HL-60 (cell line): Measurements from ENCODE around the gene GPATCH11.

Experiments used
- CTCF ChIP-seq: IDR thresholded peaks from one replicate; pipeline ENCODE4 v1.5.1; 2011; ENCODE audit warnings: low read length, control low read depth, inconsistent platforms; ENCODE audit not compliant: insufficient read depth
- GABPA ChIP-seq: IDR thresholded peaks from 2 replicates; pipeline ENCODE4 v1.6.1; 2012; ENCODE audit warnings: low read depth
- POLR2AphosphoS5 ChIP-seq: IDR thresholded peaks from 2 replicates; pipeline ENCODE4 v1.6.1; 2012; ENCODE audit warnings: low read depth
- SPI1 ChIP-seq: IDR thresholded peaks from 2 replicates; pipeline ENCODE4 v1.6.1; 2012; ENCODE audit warnings: low read depth, mild to moderate bottlenecking, borderline replicate concordance
- TF ChIP-seq, protein P1 (sequence below): IDR thresholded peaks from 2 replicates; pipeline ENCODE4 v1.6.1; 2012; ENCODE audit warnings: low read depth; ENCODE audit not compliant: insufficient replicate concordance

DNA sequence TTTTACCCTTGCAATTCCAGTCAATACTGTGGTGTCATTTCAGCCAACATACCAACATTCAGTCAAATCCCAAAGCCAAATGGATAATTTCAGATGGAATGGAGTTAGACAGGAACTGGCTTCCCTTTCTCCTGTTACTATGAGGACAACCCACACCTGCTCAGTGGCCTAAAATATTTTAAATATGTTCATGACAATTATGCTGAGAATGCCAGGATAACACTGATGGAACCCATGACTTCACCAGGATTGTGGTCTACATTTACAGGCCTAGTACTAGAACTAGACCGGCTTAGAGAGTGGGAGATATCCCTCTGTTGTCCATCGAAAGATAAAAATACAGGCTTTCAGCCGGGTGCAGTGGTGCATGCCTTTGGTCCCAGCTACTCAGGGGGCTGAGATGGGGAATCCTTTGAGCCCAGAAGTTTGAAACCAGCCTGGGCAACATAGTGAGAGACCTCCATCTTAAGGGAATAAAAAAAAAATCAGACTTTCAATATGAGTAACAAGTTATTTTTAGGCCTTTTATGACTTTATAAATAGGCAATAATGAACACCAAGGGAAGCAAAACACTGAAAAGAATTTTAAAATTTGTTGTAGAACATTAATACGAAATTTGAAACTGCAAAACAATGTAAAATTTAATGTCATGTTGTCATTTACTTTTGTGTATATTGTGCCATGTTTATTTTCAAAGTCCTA lies 14.2 kb downstream of the GPATCH11 start:
- TF ChIP-seq CTCF (no peak), POLR2AphosphoS5 (no peak), GABPA (no peak), SPI1 (no peak)
- TF ChIP-seq, protein P1, sequence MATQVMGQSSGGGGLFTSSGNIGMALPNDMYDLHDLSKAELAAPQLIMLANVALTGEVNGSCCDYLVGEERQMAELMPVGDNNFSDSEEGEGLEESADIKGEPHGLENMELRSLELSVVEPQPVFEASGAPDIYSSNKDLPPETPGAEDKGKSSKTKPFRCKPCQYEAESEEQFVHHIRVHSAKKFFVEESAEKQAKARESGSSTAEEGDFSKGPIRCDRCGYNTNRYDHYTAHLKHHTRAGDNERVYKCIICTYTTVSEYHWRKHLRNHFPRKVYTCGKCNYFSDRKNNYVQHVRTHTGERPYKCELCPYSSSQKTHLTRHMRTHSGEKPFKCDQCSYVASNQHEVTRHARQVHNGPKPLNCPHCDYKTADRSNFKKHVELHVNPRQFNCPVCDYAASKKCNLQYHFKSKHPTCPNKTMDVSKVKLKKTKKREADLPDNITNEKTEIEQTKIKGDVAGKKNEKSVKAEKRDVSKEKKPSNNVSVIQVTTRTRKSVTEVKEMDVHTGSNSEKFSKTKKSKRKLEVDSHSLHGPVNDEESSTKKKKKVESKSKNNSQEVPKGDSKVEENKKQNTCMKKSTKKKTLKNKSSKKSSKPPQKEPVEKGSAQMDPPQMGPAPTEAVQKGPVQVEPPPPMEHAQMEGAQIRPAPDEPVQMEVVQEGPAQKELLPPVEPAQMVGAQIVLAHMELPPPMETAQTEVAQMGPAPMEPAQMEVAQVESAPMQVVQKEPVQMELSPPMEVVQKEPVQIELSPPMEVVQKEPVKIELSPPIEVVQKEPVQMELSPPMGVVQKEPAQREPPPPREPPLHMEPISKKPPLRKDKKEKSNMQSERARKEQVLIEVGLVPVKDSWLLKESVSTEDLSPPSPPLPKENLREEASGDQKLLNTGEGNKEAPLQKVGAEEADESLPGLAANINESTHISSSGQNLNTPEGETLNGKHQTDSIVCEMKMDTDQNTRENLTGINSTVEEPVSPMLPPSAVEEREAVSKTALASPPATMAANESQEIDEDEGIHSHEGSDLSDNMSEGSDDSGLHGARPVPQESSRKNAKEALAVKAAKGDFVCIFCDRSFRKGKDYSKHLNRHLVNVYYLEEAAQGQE = no peak
